HEK293T (cell line): ENCODE results near the gene HOXB3.

Experiments
- CTCF ChIA-PET: fragments of 350-600 bp; formaldehyde crosslinking; extraction: SDS; loops from one replicate; lab custom pipeline; 2021; ENCODE audit warnings: antibody characterized with exemption, inconsistent platforms; lab: Yijun Ruan, JAX
- POLR2A ChIA-PET: fragments of 350-600 bp; formaldehyde crosslinking; extraction: SDS; loops from one replicate; lab custom pipeline; 2020; ENCODE audit warnings: antibody characterized with exemption, inconsistent platforms; lab: Yijun Ruan, JAX
- DNase-seq: peaks from one replicate; pipeline ENCODE4 v3.0.0; 2012; ENCODE audit warnings: mixed read lengths; ENCODE audit errors: extremely low spot score
- ARNT ChIP-seq: fragments of 450-650 bp; IDR thresholded peaks from 2 replicates; pipeline ENCODE4 v1.6.1; 2017; ENCODE audit warnings: mild to moderate bottlenecking
- BHLHE40 ChIP-seq: fragments of 450-650 bp; IDR thresholded peaks from 2 replicates; pipeline ENCODE4 v1.6.1; 2016; ENCODE audit warnings: mild to moderate bottlenecking, moderate library complexity, borderline replicate concordance
- CTBP1 ChIP-seq: fragments of 450-650 bp; IDR thresholded peaks from 2 replicates; pipeline ENCODE4 v1.6.1; 2016; ENCODE audit warnings: borderline replicate concordance
- ELF4 ChIP-seq: fragments of 450-650 bp; IDR thresholded peaks from 2 replicates; pipeline ENCODE4 v1.6.1; 2017; ENCODE audit warnings: antibody characterized with exemption
- FOXK2 ChIP-seq: fragments of 450-650 bp; IDR thresholded peaks from 2 replicates; pipeline ENCODE4 v1.6.1; 2016; ENCODE audit warnings: mild to moderate bottlenecking
- FOXM1 ChIP-seq: fragments of 450-650 bp; IDR thresholded peaks from 2 replicates; pipeline ENCODE4 v1.6.1; 2017; ENCODE audit warnings: mild to moderate bottlenecking, borderline replicate concordance
- HDGF ChIP-seq: fragments of 450-650 bp; IDR thresholded peaks from 2 replicates; pipeline ENCODE4 v1.6.1; 2017; ENCODE audit warnings: antibody characterized with exemption, borderline replicate concordance
- L3MBTL2 ChIP-seq: fragments of 450-650 bp; conservative IDR thresholded peaks from 2 replicates; pipeline ENCODE4 v1.6.1; 2016; ENCODE audit warnings: mild to moderate bottlenecking
- LEF1 ChIP-seq: fragments of 450-650 bp; IDR thresholded peaks from 2 replicates; pipeline ENCODE4 v1.6.1; 2017; ENCODE audit warnings: mild to moderate bottlenecking, borderline replicate concordance
- NFRKB ChIP-seq: fragments of 450-650 bp; IDR thresholded peaks from 2 replicates; pipeline ENCODE4 v1.6.1; 2016; ENCODE audit warnings: mild to moderate bottlenecking, moderate library complexity
- SP1 ChIP-seq: fragments of 450-650 bp; IDR thresholded peaks from 2 replicates; pipeline ENCODE4 v1.6.1; 2017
- ZNF384 ChIP-seq: fragments of 450-650 bp; IDR thresholded peaks from 2 replicates; pipeline ENCODE4 v1.6.1; 2016
- TF ChIP-seq, protein P1 (sequence below): fragments of 450-650 bp; IDR thresholded peaks from 2 replicates; pipeline ENCODE4 v1.6.1; 2016

Gene HOXB3

DNA sequence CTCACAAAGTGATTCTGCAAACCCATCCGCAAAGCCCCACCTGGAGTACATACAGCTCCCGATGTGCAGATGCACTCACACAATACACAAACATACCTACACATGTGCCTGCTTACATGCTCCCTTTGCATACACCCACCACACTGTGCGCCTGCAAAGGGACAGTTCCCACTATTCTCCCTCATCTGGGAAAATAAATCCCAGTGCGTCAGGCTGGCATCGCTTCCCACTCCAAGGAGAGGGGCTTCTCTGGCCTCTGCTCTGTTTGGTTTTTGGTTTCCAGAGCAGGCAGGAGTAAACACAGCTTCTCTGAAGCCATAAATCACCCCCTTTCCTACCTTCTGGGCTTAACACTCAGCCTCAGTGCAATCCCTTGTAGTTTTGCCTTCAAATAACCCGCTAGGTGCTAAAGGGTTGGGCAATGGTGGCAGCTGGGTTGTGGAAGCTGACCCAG, 26.6 kb downstream of the HOXB3 start:
- TF ChIP-seq HDGF (no peak), BHLHE40 (no peak), NFRKB (no peak)
- TF ChIP-seq, protein P1, sequence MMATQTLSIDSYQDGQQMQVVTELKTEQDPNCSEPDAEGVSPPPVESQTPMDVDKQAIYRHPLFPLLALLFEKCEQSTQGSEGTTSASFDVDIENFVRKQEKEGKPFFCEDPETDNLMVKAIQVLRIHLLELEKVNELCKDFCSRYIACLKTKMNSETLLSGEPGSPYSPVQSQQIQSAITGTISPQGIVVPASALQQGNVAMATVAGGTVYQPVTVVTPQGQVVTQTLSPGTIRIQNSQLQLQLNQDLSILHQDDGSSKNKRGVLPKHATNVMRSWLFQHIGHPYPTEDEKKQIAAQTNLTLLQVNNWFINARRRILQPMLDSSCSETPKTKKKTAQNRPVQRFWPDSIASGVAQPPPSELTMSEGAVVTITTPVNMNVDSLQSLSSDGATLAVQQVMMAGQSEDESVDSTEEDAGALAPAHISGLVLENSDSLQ, result peak; percentile 89
- POLR2A ChIA-PET, result interaction anchor here (0.9 to 2.3 kb wide), 2 partner anchors 16 to 24 kb away, joined by 4 to 9 read pairs; no protein-coding TSS in a partner anchor
- DNase-seq, result no peak
- CTCF ChIA-PET, result interaction anchor here (0.6 to 0.7 kb wide), 2 partner anchors 62 to 95 kb away, joined by 3 read pairs; no protein-coding TSS in a partner anchor

DNA sequence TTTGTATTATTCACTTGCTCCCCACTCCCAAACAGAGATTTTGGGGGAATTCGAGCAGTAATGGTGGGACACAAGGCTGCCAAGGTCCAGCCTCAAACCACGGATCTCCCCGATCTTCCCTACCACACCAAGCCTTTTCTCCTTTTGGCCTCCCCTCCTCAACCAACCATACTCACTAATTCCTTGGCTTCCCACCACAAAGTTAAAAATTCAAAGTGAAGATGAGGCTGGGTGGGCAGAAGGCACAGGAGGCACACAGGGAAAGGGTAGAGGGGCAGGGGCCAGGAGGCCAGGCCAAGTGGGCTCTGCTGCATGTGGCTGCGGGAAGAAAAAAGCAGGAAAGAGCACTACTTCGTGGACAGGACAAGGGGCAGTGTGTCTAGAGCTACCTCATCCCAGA, 27.1 kb downstream of the HOXB3 start:
- ChIA-PET POLR2A (interaction anchor here (0.9 to 2.3 kb wide), 4 partner anchors 12 to 25 kb away, joined by 3 to 9 read pairs (median 4); no protein-coding TSS in a partner anchor), CTCF (interaction anchor here (0.6 to 1.4 kb wide), 6 partner anchors 16 to 84 kb away, joined by 3 to 4 read pairs (median 3); no protein-coding TSS in a partner anchor)
- no peak for TF ChIP-seq ZNF384
- TF ChIP-seq ARNT, result no peak
- DNase-seq, result no peak

DNA sequence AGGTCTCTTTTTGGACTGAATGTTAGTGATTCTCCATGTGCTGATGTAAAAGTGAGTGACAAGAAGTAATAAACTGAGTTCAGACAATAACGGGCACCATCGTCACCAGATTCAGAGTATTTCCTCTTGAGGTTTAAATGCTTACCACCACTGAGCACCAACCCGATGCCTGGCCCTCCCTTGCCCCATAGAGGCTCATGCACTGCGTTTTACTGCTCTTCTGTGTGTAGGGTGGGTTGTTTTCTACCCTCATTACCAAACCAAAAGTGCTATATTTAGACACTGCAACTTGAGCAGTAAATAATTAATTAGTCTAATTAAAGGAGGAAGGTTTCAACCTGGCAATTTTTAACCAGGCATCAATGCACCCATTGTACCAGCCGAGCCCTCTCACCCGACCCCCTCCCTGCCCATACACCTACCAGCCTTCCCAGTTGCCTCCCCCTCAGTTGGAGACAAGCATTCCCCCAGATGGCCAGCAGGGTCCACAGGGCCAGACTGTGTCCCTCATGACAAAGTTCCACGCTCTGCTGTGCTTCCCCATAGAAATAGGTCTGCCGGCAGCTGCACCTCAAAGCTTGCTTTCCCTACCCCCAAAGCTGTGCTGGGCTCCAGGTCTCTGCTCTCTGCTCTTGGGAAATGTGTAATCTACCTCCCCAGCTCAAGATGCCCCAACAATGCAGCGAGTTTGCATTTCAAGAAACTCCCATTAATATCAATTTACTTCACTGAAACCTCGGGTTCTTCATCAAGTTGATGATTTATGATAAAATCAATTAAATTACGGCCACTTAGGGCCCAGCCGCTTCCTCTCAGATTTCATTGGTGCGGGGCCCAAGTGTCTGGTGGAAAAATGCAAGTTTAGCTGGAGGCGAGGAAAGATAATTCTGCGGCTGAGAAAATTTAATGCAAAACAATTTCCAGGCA, 27.9 kb downstream of the HOXB3 start:
- DNase-seq, result peak; percentile 62
- TF ChIP-seq SP1, result no peak
- peak; percentile 91 for TF ChIP-seq CTBP1
- TF ChIP-seq FOXM1, result no peak
- TF ChIP-seq HDGF, result 0 out of 2 replicates have a peak, but pooled peaks have one; percentile 48
- TF ChIP-seq, protein P1, result peak; percentile 90
- TF ChIP-seq ARNT, result no peak
- TF ChIP-seq ELF4, result no peak
- no peak for TF ChIP-seq FOXK2
- 0 out of 2 replicates have a peak, but pooled peaks have one; percentile 17 for TF ChIP-seq L3MBTL2
- no peak for TF ChIP-seq LEF1
- ChIA-PET POLR2A (interaction anchor here (1.2 to 2.3 kb wide), 3 partner anchors 12 to 17 kb away, joined by 3 to 9 read pairs (median 3); no protein-coding TSS in a partner anchor), CTCF (interaction anchor here (0.6 to 1.4 kb wide), 6 partner anchors 15 to 85 kb away, joined by 3 to 4 read pairs (median 3); no protein-coding TSS in a partner anchor)

DNA sequence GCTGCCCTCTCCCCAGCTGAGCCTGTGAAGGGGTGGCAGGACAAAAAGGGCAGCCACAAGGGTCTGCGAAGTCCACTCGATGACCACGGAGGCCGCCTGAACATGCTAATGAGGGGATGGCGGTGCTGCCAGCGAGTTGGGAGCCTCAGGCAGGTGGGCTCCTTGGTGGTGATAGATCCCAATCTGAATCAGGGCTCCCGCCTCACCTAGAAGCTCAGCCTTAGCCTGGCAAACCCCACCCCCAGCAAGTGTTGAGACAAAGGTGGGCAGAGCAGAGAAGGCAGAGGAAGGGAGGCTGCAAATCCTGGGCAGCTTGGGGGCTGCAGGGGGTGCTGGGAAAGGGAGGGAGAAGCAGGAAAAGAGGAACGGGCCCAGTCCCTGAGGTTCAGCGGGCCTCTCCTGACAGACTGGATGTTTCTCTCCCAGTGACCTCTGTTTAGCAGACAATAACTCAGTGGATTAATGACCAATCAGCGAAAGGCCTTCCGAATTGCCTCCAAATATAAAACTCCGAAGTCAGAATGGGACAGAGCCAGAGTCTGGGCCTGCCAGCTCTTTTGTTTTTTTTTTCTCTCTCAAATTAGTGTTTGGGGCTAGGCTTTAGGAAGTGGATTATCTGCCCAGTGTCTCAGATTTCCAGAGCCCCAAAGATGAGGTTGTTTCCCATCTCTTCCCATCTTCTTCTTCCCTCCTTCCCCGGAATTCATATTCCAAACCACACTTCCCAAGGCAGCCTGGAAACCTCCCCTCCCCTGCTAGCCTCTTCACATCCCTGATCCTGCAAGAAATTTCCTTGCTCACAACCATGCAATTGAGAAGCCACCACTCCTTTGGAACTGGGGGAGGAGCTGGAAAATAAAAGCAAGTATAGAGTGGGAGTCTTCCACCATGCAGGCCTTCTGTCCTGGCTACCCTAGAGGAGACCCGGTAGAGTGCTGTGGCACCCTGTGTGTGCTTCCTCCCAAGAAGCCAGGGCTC, 29.9 kb downstream of the HOXB3 start:
- no peak for DNase-seq
- TF ChIP-seq ELF4, result no peak
- no peak for TF ChIP-seq LEF1
- TF ChIP-seq ARNT, result no peak
- no peak for TF ChIP-seq NFRKB
- no peak for TF ChIP-seq FOXM1
- no peak for TF ChIP-seq SP1
- no peak for TF ChIP-seq BHLHE40
- TF ChIP-seq FOXK2, result no peak
- ChIA-PET POLR2A (interaction anchor here (1.0 kb wide), 1 partner anchor 9 kb away, joined by 3 read pairs; no protein-coding TSS in a partner anchor), CTCF (interaction anchor here (0.7 to 1.3 kb wide), 3 partner anchors 12 to 103 kb away, joined by 4 to 10 read pairs (median 4); no protein-coding TSS in a partner anchor)

DNA sequence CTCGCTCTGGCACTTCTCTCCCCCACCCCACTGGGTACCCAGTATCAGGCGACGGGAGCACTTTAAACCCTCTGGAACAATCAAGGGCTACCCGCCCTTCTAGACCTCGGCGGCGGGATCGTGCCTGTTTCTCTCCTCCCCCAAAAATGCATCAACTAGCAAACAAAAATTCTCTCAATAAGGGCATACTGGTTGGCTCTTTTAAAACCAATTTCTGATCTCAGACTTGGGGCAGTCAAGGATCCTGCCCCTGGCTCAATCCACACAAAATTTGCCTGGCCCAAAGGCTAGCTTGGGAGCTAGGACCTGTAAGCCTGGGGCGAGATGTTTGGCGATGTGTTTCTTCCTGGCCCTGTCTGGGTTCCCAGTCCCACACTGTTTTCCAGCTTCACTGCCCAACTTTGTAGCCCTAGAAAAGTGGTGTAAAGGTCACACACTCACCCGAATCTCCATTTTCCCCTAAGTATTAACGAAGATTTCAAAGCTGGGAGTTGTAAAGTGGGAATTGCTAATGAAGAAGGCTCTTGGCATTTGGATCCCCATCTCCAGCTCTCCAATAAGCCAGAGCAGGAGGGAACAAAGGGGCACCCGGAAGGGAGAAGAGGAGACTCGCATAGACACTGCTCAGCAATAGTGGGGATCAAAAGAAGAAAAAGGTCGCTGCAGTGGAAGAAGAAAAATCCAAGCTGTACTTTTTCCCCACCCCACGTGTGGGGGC, 30.8 kb downstream of the HOXB3 start:
- ChIA-PET POLR2A (interaction anchor here (1.0 kb wide), 1 partner anchor 10 kb away, joined by 3 read pairs; no protein-coding TSS in a partner anchor), CTCF (interaction anchor here (1.1 to 1.3 kb wide), 2 partner anchors 12 to 59 kb away, joined by 4 to 10 read pairs; no protein-coding TSS in a partner anchor)
- no peak for TF ChIP-seq HDGF
- TF ChIP-seq L3MBTL2, result no peak
- TF ChIP-seq ELF4, result no peak
- no peak for TF ChIP-seq CTBP1
- TF ChIP-seq NFRKB, result no peak
- no peak for TF ChIP-seq BHLHE40
- TF ChIP-seq, protein P1, result no peak
- TF ChIP-seq ARNT, result no peak
- TF ChIP-seq SP1, result no peak
- TF ChIP-seq FOXM1, result no peak
- DNase-seq, result no peak
